Fibroblast of lung (primary cell): ENCODE results near the gene DHX57.

Source experiments
- CTCF ChIP-seq, 2 donors: IDR thresholded peaks in 1 of 2; conservative IDR thresholded peaks in 1 of 2; 1 replicate in 1 of 2; 2 replicates in 1 of 2; pipeline ENCODE4 v1.5.1; 2011 to 2012; ENCODE audit warnings: low read length in 2 of 2, control low read depth in 1 of 2, inconsistent platforms in 1 of 2, low read depth in 1 of 2, mild to moderate bottlenecking in 1 of 2
- EZH2 ChIP-seq: IDR thresholded peaks from 2 replicates; pipeline ENCODE4 v1.5.1; 2012; ENCODE audit warnings: low read length, control low read depth, mild to moderate bottlenecking; ENCODE audit errors: missing control alignments

- TF ChIP-seq CTCF (conservative IDR thresholded peaks at IDR 0.05 in 1 of 2, IDR thresholded peaks at IDR 0.05 in 1 of 2; ENCODE audit: low read depth in 1 of 2, low read length in 2 of 2) (no peak), EZH2 (no peak)
Observed at GRCh38 chr2:38823386-38823785, 52.3 kb downstream of the DHX57 start.
